SK-N-SH (cell line): ENCODE results near the gene ZMIZ1. TPM values are rescaled to one million over a fixed set of nuclear protein-coding genes. Genes with fewer than 3 reads are reported as not detected.

ENCODE experiments used
- CTCF ChIA-PET: fragments of 300-600, 350-600 bp; formaldehyde crosslinking; extraction: SDS; loops from one replicate; lab custom pipeline; 2021; lab: Yijun Ruan, JAX
- POLR2A ChIA-PET: fragments of 350-600 bp; sonication (Branson Sonifier 250); formaldehyde crosslinking; extraction: SDS; loops from one replicate; lab custom pipeline; 2020; ENCODE audit warnings: antibody characterized with exemption, inconsistent platforms; lab: Yijun Ruan, JAX
- DNase-seq: peaks from one replicate; pipeline ENCODE4 v3.0.0; 2012
- H2AFZ ChIP-seq: fragments of 200-600 bp; sonication (generic); 2 replicates; pipeline ENCODE4 v1.8.1; 2016; ENCODE audit warnings: antibody characterized with exemption, mild to moderate bottlenecking, low read depth
- H3F3A ChIP-seq: fragments of 200-600 bp; sonication (generic); replicated peaks from 2 replicates; pipeline ENCODE3; 2016; ENCODE audit warnings: antibody characterized with exemption, mild to moderate bottlenecking; ENCODE audit not compliant: insufficient read depth
- H3K27ac ChIP-seq, 2 experiments: fragments of 200-500 bp in 1 of 2; fragments of 200-600 bp in 1 of 2; sonication (Bioruptor generic) in 1 of 2; sonication (generic), shearing (Covaris generic) in 1 of 2; 2 replicates each; pipeline versions ENCODE4 v1.5.1 to v1.6.1; 2014 to 2016; ENCODE audit warnings: low read depth in 2 of 2, inconsistent platforms in 1 of 2, low read length in 1 of 2, mild to moderate bottlenecking in 1 of 2, mixed read lengths in 1 of 2
- H3K27me3 ChIP-seq: fragments of 200-600 bp; sonication (generic), shearing (Covaris generic); 2 replicates; pipeline ENCODE4 v1.6.1; 2016; ENCODE audit warnings: mixed run types; ENCODE audit not compliant: insufficient read depth
- H3K36me3 ChIP-seq, 2 experiments: fragments of 200-500 bp in 1 of 2; fragments of 200-600 bp in 1 of 2; sonication (Bioruptor generic) in 1 of 2; sonication (generic) in 1 of 2; replicated peaks in 1 of 2; 2 replicates each; pipeline versions ENCODE3 to v1.5.1; 2014 to 2016; ENCODE audit warnings: low read length in 1 of 2, mild to moderate bottlenecking in 1 of 2; ENCODE audit not compliant: insufficient read depth in 2 of 2, control insufficient read depth in 1 of 2
- H3K4me1 ChIP-seq, 2 experiments: fragments of 200-500 bp in 1 of 2; fragments of 200-600 bp in 1 of 2; sonication (Bioruptor generic) in 1 of 2; sonication (generic), shearing (Covaris generic) in 1 of 2; 2 replicates each; pipeline versions ENCODE4 v1.5.1 to v1.6.1; 2014 to 2016; ENCODE audit warnings: low read depth in 1 of 2, low read length in 1 of 2, mixed run types in 1 of 2; ENCODE audit not compliant: insufficient read depth in 2 of 2, control insufficient read depth in 1 of 2
- H3K4me2 ChIP-seq: fragments of 200-600 bp; sonication (generic), shearing (Covaris generic); 2 replicates; pipeline ENCODE4 v1.6.1; 2017; ENCODE audit warnings: mixed run types
- H3K4me3 ChIP-seq, 2 experiments: fragments of 200-500 bp in 1 of 2; fragments of 200-600 bp in 1 of 2; sonication (Bioruptor generic) in 1 of 2; sonication (generic), shearing (Covaris generic) in 1 of 2; 2 replicates each; pipeline versions ENCODE4 v1.5.1 to v1.8.1; 2014 to 2016; ENCODE audit warnings: low read depth in 2 of 2, inconsistent platforms in 1 of 2, low read length in 1 of 2, mild to moderate bottlenecking in 1 of 2, mixed read lengths in 1 of 2, moderate library complexity in 1 of 2
- H3K79me2 ChIP-seq: fragments of 200-600 bp; sonication (generic); 2 replicates; pipeline ENCODE4 v1.8.1; 2017; ENCODE audit warnings: mild to moderate bottlenecking; ENCODE audit not compliant: insufficient read depth
- H3K9ac ChIP-seq: fragments of 200-600 bp; sonication (generic); 2 replicates; pipeline ENCODE4 v1.6.1; 2017; ENCODE audit warnings: mixed run types
- H3K9me2 ChIP-seq: fragments of 200-600 bp; sonication (generic); 2 replicates; pipeline ENCODE4 v1.6.1; 2017; ENCODE audit warnings: mixed run types
- H3K9me3 ChIP-seq: fragments of 200-600 bp; sonication (generic); 2 replicates; pipeline ENCODE4 v1.6.1; 2017; ENCODE audit warnings: mixed run types, mild to moderate bottlenecking, moderate library complexity
- H4K20me1 ChIP-seq: fragments of 200-600 bp; sonication (generic); 2 replicates; pipeline ENCODE4 v1.6.1; 2017; ENCODE audit warnings: mild to moderate bottlenecking, mixed run types; ENCODE audit not compliant: insufficient read depth
- CHD2 ChIP-seq: fragments of 150-350 bp; IDR thresholded peaks from 2 replicates; pipeline ENCODE4 v1.6.1; 2018; ENCODE audit warnings: low read length; ENCODE audit not compliant: partially characterized antibody
- ELF1 ChIP-seq: IDR thresholded peaks from 2 replicates; pipeline ENCODE4 v1.4.0; 2012
- EP300 ChIP-seq, 2 experiments: IDR thresholded peaks; 2 replicates each; pipeline versions ENCODE4 v1.4.0 to v1.6.1; 2012; ENCODE audit warnings: borderline replicate concordance in 1 of 2, low read depth in 1 of 2, low read length in 1 of 2
- JUND ChIP-seq: IDR thresholded peaks from 2 replicates; pipeline ENCODE4 v1.4.0; 2012
- MEF2A ChIP-seq: IDR thresholded peaks from 2 replicates; pipeline ENCODE4 v1.4.0; 2012; ENCODE audit warnings: low read depth, borderline replicate concordance
- MXI1 ChIP-seq: IDR thresholded peaks from 2 replicates; pipeline ENCODE4 v1.6.1; 2012; ENCODE audit warnings: mild to moderate bottlenecking, low read depth, low read length, improper control_type of control experiment
- NFIC ChIP-seq: IDR thresholded peaks from 2 replicates; pipeline ENCODE4 v1.4.0; 2012; ENCODE audit warnings: borderline replicate concordance
- PBX3 ChIP-seq: IDR thresholded peaks from 2 replicates; pipeline ENCODE4; 2012
- RCOR1 ChIP-seq: fragments of 150-350 bp; IDR thresholded peaks from 2 replicates; pipeline ENCODE4 v1.6.1; 2017; ENCODE audit warnings: antibody characterized with exemption, low read length
- RFX5 ChIP-seq: IDR thresholded peaks from 2 replicates; pipeline ENCODE4 v1.6.1; 2012; ENCODE audit warnings: mild to moderate bottlenecking, improper control_type of control experiment, low read length
- SIN3A ChIP-seq: IDR thresholded peaks from 2 replicates; pipeline ENCODE4 v1.6.1; 2012; ENCODE audit warnings: low read depth, mild to moderate bottlenecking, low read length, moderate library complexity, borderline replicate concordance
- SMC3 ChIP-seq: IDR thresholded peaks from 2 replicates; pipeline ENCODE4 v1.6.1; 2012; ENCODE audit warnings: low read depth, low read length, improper control_type of control experiment
- TAF1 ChIP-seq: IDR thresholded peaks from 2 replicates; pipeline ENCODE4 v1.6.1; 2012; ENCODE audit warnings: low read depth, mild to moderate bottlenecking, low read length, moderate library complexity, borderline replicate concordance
- TCF12 ChIP-seq: IDR thresholded peaks from 2 replicates; pipeline ENCODE4 v1.4.0; 2012
- TEAD4 ChIP-seq: IDR thresholded peaks from 2 replicates; pipeline ENCODE4 v1.4.0; 2012; ENCODE audit warnings: mild to moderate bottlenecking, borderline replicate concordance; ENCODE audit not compliant: insufficient read depth
- WGBS: methylation state at CpG from one replicate; pipeline ENCODE4 v1.1.6; 2017; ENCODE audit warnings: low lambda C conversion rate; 5-methylcytosine and 5-hydroxymethylcytosine counted together
- polyA plus RNA-seq, 3 experiments: library from polyadenylated mRNA; depleted of rRNA; stranded (reverse); fragments of >200 nt; gene quantifications; 2 replicates each; pipeline ENCODE4 v1.2.3, GENCODE V29; 2012
- TF ChIP-seq, protein P1 (sequence below): IDR thresholded peaks from 2 replicates; pipeline ENCODE4 v1.4.0; 2012; ENCODE audit warnings: low read depth, borderline replicate concordance
- TF ChIP-seq, protein P2 (sequence below): IDR thresholded peaks from 2 replicates; pipeline ENCODE4 v1.4.0; 2012; ENCODE audit warnings: low read depth
- TF ChIP-seq, protein P3 (sequence below): IDR thresholded peaks from 2 replicates; pipeline ENCODE4 v1.4.0; 2012; ENCODE audit warnings: low read depth, borderline replicate concordance
- TF ChIP-seq, protein P4 (sequence below): IDR thresholded peaks from 2 replicates; pipeline ENCODE4 v1.6.1; 2012; ENCODE audit warnings: mild to moderate bottlenecking, low read depth, low read length, moderate library complexity

The ZMIZ1 gene
- polyA plus RNA-seq, 1 of the 3 experiments (the other 2 are of a cell fraction): 23.5 TPM

- Histone ChIP-seq H2AFZ (no peak overlapping the region), H3K4me1 (peaks cover 55 to 87% of the 10 kb centered on the region in 2 experiments), H3K27ac (no peak overlapping the region; a peak in 1 of 4 replicates), H3K9me3 (no peaks in the 10 kb centered on the region), H3F3A (peaks cover 11% of the 10 kb centered on the region), H3K27me3 (no peaks in the 10 kb centered on the region), H4K20me1 (peaks cover 100% of the 10 kb centered on the region), H3K4me2 (no peak overlapping the region), H3K36me3 (no peaks in the 10 kb centered on the region), H3K9me2 (no peaks in the 10 kb centered on the region), H3K4me3 (no peak overlapping the region), H3K79me2 (peaks cover 100% of the 10 kb centered on the region), H3K9ac (no peak overlapping the region)
- WGBS: 95% methylated on average over 9 of the region's 10 CpGs
- CTCF ChIA-PET: interaction anchor here (1.0 to 14.5 kb wide), 6 partner anchors 8 to 272 kb away, joined by 3 to 129 read pairs (median 4); partner anchors contain the start of gene ZMIZ1
- POLR2A ChIA-PET: interaction anchor here (0.7 kb wide), 1 partner anchor 166 kb away, joined by 3 read pairs; no protein-coding TSS in a partner anchor
- DNase-seq: no peak
- TF ChIP-seq MXI1 (no peak), EP300 (IDR thresholded peaks at IDR 0.05; ENCODE audit: borderline replicate concordance in 1 of 2, low read depth in 1 of 2, low read length in 1 of 2) (no peak), TEAD4 (no peak), RFX5 (no peak), ELF1 (no peak), NFIC (no peak), SMC3 (no peak), TCF12 (no peak), JUND (no peak), TAF1 (no peak), RCOR1 (no peak), MEF2A (no peak), SIN3A (no peak), PBX3 (no peak), CHD2 (no peak)
- TF ChIP-seq, protein P1, sequence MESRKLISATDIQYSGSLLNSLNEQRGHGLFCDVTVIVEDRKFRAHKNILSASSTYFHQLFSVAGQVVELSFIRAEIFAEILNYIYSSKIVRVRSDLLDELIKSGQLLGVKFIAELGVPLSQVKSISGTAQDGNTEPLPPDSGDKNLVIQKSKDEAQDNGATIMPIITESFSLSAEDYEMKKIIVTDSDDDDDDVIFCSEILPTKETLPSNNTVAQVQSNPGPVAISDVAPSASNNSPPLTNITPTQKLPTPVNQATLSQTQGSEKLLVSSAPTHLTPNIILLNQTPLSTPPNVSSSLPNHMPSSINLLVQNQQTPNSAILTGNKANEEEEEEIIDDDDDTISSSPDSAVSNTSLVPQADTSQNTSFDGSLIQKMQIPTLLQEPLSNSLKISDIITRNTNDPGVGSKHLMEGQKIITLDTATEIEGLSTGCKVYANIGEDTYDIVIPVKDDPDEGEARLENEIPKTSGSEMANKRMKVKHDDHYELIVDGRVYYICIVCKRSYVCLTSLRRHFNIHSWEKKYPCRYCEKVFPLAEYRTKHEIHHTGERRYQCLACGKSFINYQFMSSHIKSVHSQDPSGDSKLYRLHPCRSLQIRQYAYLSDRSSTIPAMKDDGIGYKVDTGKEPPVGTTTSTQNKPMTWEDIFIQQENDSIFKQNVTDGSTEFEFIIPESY: no peak
- TF ChIP-seq, protein P2, sequence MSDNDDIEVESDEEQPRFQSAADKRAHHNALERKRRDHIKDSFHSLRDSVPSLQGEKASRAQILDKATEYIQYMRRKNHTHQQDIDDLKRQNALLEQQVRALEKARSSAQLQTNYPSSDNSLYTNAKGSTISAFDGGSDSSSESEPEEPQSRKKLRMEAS: no peak
- TF ChIP-seq, protein P3, sequence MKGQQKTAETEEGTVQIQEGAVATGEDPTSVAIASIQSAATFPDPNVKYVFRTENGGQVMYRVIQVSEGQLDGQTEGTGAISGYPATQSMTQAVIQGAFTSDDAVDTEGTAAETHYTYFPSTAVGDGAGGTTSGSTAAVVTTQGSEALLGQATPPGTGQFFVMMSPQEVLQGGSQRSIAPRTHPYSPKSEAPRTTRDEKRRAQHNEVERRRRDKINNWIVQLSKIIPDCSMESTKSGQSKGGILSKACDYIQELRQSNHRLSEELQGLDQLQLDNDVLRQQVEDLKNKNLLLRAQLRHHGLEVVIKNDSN: no peak
- TF ChIP-seq, protein P4, sequence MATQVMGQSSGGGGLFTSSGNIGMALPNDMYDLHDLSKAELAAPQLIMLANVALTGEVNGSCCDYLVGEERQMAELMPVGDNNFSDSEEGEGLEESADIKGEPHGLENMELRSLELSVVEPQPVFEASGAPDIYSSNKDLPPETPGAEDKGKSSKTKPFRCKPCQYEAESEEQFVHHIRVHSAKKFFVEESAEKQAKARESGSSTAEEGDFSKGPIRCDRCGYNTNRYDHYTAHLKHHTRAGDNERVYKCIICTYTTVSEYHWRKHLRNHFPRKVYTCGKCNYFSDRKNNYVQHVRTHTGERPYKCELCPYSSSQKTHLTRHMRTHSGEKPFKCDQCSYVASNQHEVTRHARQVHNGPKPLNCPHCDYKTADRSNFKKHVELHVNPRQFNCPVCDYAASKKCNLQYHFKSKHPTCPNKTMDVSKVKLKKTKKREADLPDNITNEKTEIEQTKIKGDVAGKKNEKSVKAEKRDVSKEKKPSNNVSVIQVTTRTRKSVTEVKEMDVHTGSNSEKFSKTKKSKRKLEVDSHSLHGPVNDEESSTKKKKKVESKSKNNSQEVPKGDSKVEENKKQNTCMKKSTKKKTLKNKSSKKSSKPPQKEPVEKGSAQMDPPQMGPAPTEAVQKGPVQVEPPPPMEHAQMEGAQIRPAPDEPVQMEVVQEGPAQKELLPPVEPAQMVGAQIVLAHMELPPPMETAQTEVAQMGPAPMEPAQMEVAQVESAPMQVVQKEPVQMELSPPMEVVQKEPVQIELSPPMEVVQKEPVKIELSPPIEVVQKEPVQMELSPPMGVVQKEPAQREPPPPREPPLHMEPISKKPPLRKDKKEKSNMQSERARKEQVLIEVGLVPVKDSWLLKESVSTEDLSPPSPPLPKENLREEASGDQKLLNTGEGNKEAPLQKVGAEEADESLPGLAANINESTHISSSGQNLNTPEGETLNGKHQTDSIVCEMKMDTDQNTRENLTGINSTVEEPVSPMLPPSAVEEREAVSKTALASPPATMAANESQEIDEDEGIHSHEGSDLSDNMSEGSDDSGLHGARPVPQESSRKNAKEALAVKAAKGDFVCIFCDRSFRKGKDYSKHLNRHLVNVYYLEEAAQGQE: no peak
Measured at GRCh38 chr10:79077488-79078173, 8.9 kb downstream of the ZMIZ1 start.
